KG1 (cell line): ENCODE data around the gene MBNL2.

ENCODE experiments used
- DNase-seq: peaks from one replicate; lab custom pipeline; 2025; lab: John Stamatoyannopoulos, UW

Gene MBNL2

GRCh38 chr13:97382276-97382675, 160.1 kb downstream of the MBNL2 start:
- DNase-seq, result no peak

DNA sequence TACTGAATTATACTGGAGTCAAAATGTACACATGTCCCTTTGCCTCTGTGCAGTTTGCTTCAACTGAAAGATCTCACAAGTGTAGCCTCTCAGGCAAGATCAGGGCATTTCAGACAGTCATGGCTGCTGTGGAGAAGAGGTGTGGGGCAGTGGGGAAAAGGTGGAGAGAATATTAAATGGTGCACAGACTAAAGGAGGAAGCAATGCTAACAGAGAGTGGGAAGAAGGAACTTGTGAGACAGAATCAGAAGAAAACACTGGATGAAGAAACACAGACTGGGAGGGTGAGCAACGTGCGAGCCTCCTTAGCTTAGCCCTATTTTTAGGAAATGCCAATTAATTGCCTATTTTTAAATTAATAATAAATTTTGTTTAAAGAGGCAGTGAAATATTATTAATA, 162.2 kb downstream of the MBNL2 start:
- DNase-seq, result no peak

DNA sequence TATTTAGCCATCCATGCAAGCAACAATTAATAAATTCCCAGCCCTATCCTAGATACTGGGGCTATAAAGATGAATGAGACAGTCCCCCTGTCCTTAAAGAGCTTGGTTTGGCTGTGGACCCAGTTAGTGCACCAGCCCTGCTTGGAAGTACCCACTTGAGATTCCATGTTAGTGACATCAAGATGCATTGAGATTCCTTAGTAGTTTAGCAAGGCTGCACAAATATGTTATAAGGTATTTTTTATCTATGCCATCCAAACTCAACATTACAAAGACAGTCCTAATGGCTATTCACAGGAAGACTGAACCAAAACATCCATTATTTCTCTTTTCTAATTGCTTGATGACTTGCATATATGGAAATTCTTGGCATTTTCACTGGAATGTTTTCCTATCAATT, 163.0 kb downstream of the MBNL2 start:
- DNase-seq, result no peak

DNA sequence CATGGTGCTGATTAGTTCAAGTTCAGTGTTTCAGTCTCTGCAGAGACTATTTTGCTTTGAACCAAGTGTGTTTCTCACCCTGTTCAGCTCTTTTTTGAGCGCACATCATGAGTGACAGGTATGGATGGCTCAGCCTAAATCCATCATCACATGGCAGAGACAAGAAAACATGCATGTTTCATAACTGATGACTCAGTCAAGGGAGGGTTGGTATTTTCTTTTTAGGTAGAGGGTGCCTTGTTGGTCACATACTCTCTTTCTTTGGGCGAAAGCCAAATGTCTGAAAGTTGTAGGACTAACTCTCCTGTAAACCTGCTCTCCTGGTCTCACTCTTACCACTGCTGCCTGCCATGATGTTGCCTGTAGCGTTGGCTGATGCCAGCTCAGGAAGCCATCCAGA, 163.7 kb downstream of the MBNL2 start:
- DNase-seq, result no peak

DNA sequence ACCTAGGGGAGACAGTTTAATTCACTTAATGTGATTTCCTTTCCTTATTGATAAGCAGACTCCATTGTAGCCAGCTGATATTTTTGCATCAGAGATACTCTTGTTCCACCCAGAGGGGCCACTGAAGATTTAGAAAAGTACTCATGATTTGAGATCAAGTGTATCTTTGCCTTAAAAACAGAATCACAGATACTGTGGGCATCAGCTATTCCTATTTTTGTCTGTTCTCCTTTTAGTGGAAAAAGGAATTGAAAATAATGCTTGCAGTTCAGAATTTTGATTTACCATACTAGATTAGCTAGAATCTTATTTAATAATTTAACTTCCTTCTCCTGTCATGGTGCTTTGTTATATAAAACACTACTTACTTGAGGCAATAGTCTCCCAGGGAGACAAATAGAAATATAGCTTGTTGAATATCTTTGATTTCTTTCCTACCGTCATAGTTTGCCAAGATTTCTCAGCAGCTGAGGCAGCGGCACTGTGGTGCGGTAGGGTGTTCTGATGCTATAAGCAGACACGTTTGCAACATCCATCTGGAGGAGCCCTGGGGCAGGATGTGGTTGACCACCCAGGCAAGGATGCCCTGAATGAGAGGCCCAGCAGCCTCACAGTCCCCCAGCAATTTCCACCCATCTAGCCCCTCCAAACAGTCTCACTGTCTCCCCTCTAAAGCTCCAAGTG, 164.8 kb downstream of the MBNL2 start:
- DNase-seq, result no peak

GRCh38 chr13:97387485-97387839, 165.3 kb downstream of the MBNL2 start:
- DNase-seq, result no peak

DNA sequence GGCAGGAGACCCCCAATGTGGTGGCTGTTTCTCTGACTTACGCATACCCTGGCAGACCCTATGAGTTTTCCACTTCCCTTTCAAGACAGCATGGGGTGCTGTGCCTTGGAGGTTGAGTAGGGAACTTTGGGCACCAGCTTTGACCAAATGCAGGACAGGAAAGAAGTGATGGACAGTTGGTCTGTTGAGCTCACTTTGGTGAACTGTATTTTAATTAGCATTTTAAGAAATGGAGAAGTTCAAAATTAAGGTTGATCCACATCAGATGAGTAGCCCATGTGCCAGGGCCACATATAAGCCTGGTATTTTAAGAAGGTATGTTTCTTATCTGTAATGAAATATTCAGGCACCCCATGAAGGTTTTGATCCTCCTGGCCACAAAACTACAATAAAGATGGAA, 165.8 kb downstream of the MBNL2 start:
- no peak for DNase-seq

GRCh38 chr13:97388373-97388772, 166.2 kb downstream of the MBNL2 start:
- DNase-seq, result no peak

GRCh38 chr13:97390941-97391600, 168.9 kb downstream of the MBNL2 start:
- DNase-seq, result no peak

DNA sequence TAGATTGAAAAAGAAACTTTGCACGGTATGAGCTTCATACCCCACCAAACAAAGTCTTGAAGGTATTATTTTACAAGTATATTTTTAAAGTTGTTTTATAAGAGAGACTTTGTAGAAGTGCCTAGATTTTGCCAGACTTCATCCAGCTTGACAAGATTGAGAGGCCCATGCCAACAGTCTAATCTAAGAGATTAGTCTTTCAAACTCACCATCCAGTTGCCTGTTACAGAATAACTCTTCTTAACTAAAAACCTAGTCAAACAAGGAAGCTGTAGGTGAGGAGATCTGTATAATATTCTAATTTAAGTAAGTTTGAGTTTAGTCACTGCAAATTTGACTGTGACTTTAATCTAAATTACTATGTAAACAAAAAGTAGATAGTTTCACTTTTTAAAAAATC, 169.9 kb downstream of the MBNL2 start:
- DNase-seq, result no peak

DNA sequence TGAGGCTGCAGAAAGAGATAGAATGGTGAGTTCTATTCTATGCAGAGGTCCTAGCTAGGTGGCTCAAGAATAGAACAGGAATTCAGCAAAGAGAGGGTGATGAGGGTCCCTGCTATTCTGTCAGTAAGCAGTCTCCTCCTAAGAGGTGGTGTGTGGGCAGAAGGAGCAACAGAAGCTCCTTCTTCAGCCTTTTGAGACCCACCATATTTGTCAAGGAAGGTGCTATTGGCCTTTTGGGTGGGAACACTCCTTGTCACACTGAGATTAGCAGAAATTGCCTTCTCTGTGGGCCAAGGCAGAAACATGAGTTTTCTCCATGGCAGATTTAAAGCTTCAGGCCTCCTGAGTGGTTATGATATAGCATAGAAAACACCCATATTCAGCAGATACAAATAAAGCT, 172.4 kb downstream of the MBNL2 start:
- no peak for DNase-seq

GRCh38 chr13:97395447-97396136, 173.5 kb downstream of the MBNL2 start:
- DNase-seq, result no peak

DNA sequence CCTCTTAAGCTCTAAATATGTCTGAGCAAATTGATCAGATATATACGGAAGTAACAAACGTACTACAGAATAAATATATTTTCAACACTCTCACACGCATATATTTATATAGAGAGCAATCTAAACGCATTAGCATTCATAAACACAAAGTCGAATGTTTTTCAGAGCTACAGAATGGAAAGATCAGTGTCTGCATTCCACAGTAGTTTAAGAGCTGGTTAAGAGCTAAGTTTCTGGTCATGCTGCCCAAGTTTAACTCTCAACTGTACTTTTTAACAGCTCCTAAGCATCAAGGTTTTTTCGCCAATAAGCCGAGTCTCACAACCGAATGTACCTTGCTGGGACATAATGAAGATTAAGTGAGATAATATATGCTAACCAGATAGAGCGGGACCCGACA, 175.1 kb downstream of the MBNL2 start:
- no peak for DNase-seq

DNA sequence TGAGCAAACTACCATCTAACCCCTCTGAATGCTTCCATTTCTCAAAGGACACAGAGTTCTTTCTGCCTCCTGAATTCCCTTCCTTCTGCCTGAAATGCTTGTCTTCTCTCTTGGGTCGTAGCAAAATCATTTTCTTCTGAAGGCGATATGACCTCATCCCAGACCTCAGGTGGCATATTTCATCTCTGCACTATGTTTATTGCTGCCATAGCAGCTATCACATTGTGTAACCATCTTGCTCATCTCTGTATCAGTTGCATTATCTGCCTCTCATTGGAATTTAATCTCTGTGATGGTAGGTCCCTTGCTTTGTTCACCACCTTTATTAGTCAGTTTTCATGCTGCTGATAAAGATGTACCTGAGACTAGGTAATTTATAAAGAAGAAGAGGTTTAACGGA, 179.3 kb downstream of the MBNL2 start:
- DNase-seq, result no peak

DNA sequence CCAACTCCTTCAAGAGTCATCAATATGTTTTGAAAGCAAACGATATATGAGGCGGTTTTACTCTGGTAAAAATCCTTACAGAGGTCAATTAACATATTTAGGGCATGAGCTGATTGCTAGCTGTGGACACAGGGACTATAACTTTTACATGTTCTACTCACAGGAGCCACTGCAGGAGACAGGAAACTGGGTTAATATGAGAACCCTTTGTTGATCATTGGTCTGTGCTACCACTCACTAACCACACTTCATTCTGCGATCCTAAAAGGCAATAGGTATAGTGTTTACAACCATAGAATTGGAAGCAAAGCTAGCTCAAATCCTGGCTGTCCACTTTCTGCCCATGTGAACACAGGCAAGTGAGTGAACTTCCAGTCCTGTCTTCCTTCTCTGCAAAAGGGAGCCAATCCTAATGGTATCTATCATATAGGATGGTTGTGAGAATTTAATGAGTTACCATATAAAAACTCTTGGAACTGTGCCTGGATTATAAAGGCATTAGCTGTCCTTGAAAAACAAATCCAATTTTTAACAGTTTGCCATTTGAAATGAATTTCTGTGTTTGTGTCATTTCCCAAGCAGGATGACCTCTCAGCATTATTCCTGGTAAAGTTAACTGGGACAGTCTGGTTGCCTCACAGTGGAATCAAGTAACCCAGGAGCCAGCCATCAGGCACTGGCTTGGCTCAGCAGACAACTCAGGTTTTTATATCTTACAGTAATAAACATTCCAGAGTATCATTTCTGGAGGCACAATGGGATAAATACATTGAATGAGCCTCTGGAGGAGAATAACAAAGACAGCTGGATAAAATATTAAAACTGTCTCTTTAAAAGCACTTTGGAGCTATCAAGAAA, 182.0 kb downstream of the MBNL2 start:
- no peak for DNase-seq

GRCh38 chr13:97407540-97407939, 185.4 kb downstream of the MBNL2 start:
- DNase-seq, result no peak

DNA sequence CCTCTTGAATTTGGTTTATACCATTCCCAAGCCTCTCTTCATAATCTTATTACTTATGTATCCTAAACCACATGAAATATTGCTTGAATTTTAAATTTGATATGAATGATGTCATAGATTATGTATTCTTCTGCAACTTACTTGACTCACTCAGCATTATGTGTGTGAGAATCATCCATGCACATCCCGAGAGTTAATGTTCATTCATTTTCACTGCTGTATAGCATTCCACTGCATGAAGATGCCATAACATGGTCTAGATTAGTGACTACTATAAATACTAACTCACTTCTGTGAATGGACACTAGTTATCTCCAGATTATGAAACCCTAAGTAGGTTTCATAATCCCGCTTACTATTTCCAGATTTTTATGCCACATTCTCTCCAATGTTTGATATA, 186.8 kb downstream of the MBNL2 start:
- no peak for DNase-seq

- DNase-seq, result no peak
Observed at GRCh38 chr13:97411984-97412383, 189.9 kb downstream of the MBNL2 start.

DNA sequence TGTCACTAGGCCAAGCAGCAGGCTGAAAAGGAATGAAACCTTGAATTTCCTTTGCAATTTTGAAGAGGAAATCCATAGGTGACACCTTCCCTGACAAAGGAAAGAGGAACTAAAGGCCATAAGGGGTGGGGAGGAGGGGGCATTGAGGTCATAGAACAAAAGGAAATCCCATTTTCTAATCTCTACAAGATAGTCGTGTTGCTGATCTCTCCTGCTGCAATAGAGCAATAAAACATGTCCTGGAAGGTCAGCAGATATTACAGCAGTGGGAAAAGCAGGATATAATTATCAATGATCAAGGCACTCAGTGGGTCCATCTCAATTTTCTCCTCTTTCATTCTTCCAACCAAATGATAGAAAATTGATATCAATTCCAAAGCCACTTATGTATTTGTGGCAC, 191.6 kb downstream of the MBNL2 start:
- no peak for DNase-seq

- DNase-seq, result no peak
Observed at GRCh38 chr13:97414392-97414791, 192.3 kb downstream of the MBNL2 start.

GRCh38 chr13:97417698-97418097, 195.6 kb downstream of the MBNL2 start:
- DNase-seq, result no peak
